ENCODE measurements around the gene EPM2AIP1.

DNA sequence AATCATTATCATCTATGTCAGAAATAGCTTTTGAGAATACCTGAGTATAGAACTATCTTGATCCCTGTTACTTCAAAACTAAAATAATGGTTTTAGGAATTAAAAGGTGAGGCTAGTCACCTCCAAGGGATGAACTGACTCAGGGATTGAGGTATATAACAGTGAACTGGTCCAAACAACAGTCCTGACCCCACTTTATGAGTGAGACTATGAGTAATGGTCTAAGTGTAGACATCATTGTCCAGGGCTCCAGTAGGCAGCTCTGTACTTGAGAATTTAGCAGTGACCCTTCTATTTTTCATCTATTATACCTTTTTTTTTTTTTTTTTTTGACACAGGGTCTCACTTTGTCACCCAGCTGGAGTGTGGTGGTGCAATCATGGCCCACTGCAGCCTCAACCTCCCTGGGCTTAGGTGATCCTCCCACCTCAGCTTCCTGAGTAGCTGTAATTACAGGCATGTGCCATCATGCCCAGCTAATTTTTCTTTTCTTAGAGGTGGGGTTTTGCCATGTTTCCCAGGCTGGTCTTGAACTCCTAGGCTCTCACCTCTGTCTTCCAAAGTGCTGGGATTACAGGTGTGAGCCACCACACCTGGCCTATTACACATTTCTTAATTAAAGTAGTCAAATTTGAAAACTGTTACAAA is 36.7 kb upstream of the EPM2AIP1 start:
- TF ChIP-seq SIN3A (IDR thresholded peaks at IDR 0.05; ENCODE audit: borderline replicate concordance, low read depth, low read length), result no peak
- TF ChIP-seq YY1 (IDR thresholded peaks at IDR 0.05; ENCODE audit: low read depth), result no peak
- TF ChIP-seq, protein P1, sequence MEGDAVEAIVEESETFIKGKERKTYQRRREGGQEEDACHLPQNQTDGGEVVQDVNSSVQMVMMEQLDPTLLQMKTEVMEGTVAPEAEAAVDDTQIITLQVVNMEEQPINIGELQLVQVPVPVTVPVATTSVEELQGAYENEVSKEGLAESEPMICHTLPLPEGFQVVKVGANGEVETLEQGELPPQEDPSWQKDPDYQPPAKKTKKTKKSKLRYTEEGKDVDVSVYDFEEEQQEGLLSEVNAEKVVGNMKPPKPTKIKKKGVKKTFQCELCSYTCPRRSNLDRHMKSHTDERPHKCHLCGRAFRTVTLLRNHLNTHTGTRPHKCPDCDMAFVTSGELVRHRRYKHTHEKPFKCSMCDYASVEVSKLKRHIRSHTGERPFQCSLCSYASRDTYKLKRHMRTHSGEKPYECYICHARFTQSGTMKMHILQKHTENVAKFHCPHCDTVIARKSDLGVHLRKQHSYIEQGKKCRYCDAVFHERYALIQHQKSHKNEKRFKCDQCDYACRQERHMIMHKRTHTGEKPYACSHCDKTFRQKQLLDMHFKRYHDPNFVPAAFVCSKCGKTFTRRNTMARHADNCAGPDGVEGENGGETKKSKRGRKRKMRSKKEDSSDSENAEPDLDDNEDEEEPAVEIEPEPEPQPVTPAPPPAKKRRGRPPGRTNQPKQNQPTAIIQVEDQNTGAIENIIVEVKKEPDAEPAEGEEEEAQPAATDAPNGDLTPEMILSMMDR (IDR thresholded peaks at IDR 0.05), result no peak
- no peak for TF ChIP-seq GATA2 (CRISPR knock-in tag; IDR thresholded peaks at IDR 0.05)
- no peak for TF ChIP-seq TCF12 (IDR thresholded peaks at IDR 0.05)
- no peak for TF ChIP-seq FOXM1 (IDR thresholded peaks at IDR 0.05; ENCODE audit: low read depth)
- no peak for TF ChIP-seq SMC3 (IDR thresholded peaks at IDR 0.05; ENCODE audit: low read depth, low read length)
- no peak for TF ChIP-seq POLR2AphosphoS5 (IDR thresholded peaks at IDR 0.05; ENCODE audit: low read depth, low read length)
- no peak for TF ChIP-seq RFX5 (IDR thresholded peaks at IDR 0.05; ENCODE audit: low read length)
- TF ChIP-seq, protein P2, sequence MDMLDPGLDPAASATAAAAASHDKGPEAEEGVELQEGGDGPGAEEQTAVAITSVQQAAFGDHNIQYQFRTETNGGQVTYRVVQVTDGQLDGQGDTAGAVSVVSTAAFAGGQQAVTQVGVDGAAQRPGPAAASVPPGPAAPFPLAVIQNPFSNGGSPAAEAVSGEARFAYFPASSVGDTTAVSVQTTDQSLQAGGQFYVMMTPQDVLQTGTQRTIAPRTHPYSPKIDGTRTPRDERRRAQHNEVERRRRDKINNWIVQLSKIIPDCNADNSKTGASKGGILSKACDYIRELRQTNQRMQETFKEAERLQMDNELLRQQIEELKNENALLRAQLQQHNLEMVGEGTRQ (IDR thresholded peaks at IDR 0.05; ENCODE audit: borderline replicate concordance, low read depth, low read length), result no peak
- no peak for TF ChIP-seq TAF1 (IDR thresholded peaks at IDR 0.05; ENCODE audit: borderline replicate concordance, low read depth, low read length)
- no peak for TF ChIP-seq EP300 (IDR thresholded peaks at IDR 0.05; ENCODE audit: borderline replicate concordance in 1 of 2, low read depth in 1 of 2, low read length in 1 of 2)
- TF ChIP-seq, protein P3, sequence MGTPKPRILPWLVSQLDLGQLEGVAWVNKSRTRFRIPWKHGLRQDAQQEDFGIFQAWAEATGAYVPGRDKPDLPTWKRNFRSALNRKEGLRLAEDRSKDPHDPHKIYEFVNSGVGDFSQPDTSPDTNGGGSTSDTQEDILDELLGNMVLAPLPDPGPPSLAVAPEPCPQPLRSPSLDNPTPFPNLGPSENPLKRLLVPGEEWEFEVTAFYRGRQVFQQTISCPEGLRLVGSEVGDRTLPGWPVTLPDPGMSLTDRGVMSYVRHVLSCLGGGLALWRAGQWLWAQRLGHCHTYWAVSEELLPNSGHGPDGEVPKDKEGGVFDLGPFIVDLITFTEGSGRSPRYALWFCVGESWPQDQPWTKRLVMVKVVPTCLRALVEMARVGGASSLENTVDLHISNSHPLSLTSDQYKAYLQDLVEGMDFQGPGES (IDR thresholded peaks at IDR 0.05; ENCODE audit: low read depth, low read length), result no peak
- TF ChIP-seq FOXJ3 (CRISPR knock-in tag; IDR thresholded peaks at IDR 0.05), result no peak

Measured in SK-N-SH (cell line).